ENCODE measurements around the gene DHDDS. TPM values are rescaled to one million over a fixed set of nuclear protein-coding genes. Genes with fewer than 3 reads are reported as not detected.
A peak's percentile ranks its signal among the peaks of the same experiment; 100 is the strongest.

DHDDS gene
- total RNA-seq, 1 donor from 2014 or later, result 34.9 TPM

GRCh38 chr1:26413031-26413430 lies 19.1 kb upstream of the DHDDS start:
- intact Hi-C loops (cut with DNase I), result loop anchor here (10.0 kb wide), 1 partner anchor 378 kb away; no protein-coding TSS in a partner anchor
- DNase-seq (ENCODE audit: low spot score), result no peak

- DNase-seq (ENCODE audit: low spot score), result peak; percentile 89
- intact Hi-C loops (cut with DNase I), result loop anchor here (10.0 kb wide), 1 partner anchor 382 kb away; no protein-coding TSS in a partner anchor
These were observed 14.9 kb upstream of the DHDDS start for GRCh38 chr1:26417111-26417759.

- DNase-seq (ENCODE audit: low spot score), result no peak
- intact Hi-C loops (cut with DNase I), result loop anchor here (10.0 kb wide), 1 partner anchor 384 kb away; no protein-coding TSS in a partner anchor
These were observed 13.2 kb upstream of the DHDDS start for GRCh38 chr1:26418865-26419349.

- no peak for DNase-seq (ENCODE audit: low spot score)
- intact Hi-C loops (cut with DNase I), result loop anchor here (10.0 kb wide), 1 partner anchor 385 kb away; no protein-coding TSS in a partner anchor
These were observed 12.6 kb upstream of the DHDDS start for GRCh38 chr1:26419494-26419893.

- intact Hi-C loops (cut with DNase I), result no loop called here
- DNase-seq (ENCODE audit: low spot score), result no peak
These were observed 2.4 kb upstream of the DHDDS start for GRCh38 chr1:26429721-26430120.

GRCh38 chr1:26432793-26433192 lies 672 bp downstream of the DHDDS start:
- intact Hi-C loops (cut with DNase I), result loop anchor here (2.0 kb wide), 2 partner anchors 40 to 68 kb away; partner anchors contain the start of gene HMGN2
- no peak for DNase-seq (ENCODE audit: low spot score)

- DNase-seq (ENCODE audit: low spot score), result no peak
- intact Hi-C loops (cut with DNase I), result no loop called here
These were observed 2.1 kb downstream of the DHDDS start for GRCh38 chr1:26434161-26434752.

- intact Hi-C loops (cut with DNase I), result no loop called here
- DNase-seq (ENCODE audit: low spot score), result no peak
These were observed 5.9 kb downstream of the DHDDS start for GRCh38 chr1:26438041-26438440.

- intact Hi-C loops (cut with DNase I), result no loop called here
These were observed 8.1 kb downstream of the DHDDS start for GRCh38 chr1:26440259-26440658.

GRCh38 chr1:26449868-26450267 lies 17.7 kb downstream of the DHDDS start:
- intact Hi-C loops (cut with DNase I), result no loop called here
- no peak for DNase-seq (ENCODE audit: low spot score)

More at GRCh38 chr1:26440259-26440658, 8.1 kb downstream of the DHDDS start:
- no peak for DNase-seq (ENCODE audit: low spot score)

GRCh38 chr1:26450908-26451307 lies 18.8 kb downstream of the DHDDS start:
- intact Hi-C loops (cut with DNase I), result no loop called here
- no peak for DNase-seq (ENCODE audit: low spot score)

GRCh38 chr1:26452459-26453183 lies 20.5 kb downstream of the DHDDS start:
- intact Hi-C loops (cut with DNase I), result no loop called here
- no peak for DNase-seq (ENCODE audit: low spot score)

- DNase-seq (ENCODE audit: low spot score), result no peak
- intact Hi-C loops (cut with DNase I), result no loop called here
These were observed 27.0 kb downstream of the DHDDS start for GRCh38 chr1:26459148-26459547.

- intact Hi-C loops (cut with DNase I), result no loop called here
- no peak for DNase-seq (ENCODE audit: low spot score)
These were observed 27.5 kb downstream of the DHDDS start for GRCh38 chr1:26459573-26460031.

- intact Hi-C loops (cut with DNase I), result no loop called here
- no peak for DNase-seq (ENCODE audit: low spot score)
These were observed 36.8 kb downstream of the DHDDS start for GRCh38 chr1:26468911-26469310.

- intact Hi-C loops (cut with DNase I), result no loop called here
- no peak for DNase-seq (ENCODE audit: low spot score)
These were observed 37.4 kb downstream of the DHDDS start for GRCh38 chr1:26469558-26469957.

- intact Hi-C loops (cut with DNase I), result no loop called here
- DNase-seq (ENCODE audit: low spot score), result no peak
These were observed 38.9 kb downstream of the DHDDS start for GRCh38 chr1:26470878-26471497.

GRCh38 chr1:26471498-26472319 lies 39.6 kb downstream of the DHDDS start:
- intact Hi-C loops (cut with DNase I), result loop anchor here (2.0 kb wide), 2 partner anchors 29 to 39 kb away; partner anchors contain the start of gene DHDDS
- DNase-seq (ENCODE audit: low spot score), result peak; percentile 84

All from cardiac septum (tissue), 1 donor.